ENCODE measurements around the gene RASGEF1B.

The RASGEF1B gene

DNA sequence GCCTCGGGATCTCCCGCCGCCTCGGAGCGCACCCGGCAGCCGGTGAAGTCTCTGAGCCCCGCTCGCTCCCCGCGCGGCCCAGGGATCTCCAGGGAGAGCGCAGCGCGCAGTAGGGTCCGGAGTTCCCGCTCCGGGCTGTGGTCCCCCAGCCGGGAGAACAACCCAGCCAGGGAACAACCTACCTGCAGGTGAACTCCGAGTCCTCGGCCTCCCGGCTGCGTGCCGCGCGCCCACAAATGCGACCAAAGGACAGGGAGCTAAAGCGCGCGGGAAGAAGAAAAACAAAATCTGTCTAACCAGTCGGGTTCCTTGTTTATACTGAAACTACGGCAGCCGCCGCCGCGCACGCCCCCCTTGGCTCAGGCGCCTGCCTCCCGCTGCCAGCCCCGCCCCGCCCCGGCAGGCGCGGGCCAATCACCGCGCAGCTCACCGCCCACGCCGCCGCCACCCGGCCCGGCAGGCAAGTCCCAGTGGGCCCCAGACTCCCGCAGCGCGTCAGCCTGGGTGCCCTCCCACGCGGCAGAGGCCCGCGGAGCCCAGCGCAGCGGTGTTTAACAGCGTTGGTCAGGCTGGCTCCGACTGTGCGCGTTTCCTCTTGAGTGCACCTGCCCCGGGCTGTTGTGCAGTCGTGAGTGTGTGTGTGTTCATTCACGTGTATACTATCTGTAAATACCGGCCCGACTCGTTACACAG is at the start of gene RASGEF1B:
Gene RASGEF1B (minus strand): TSS at position 320 of the 693 bp plus-strand sequence. CDS start 12,399 bp downstream, outside the sequence.
- DNase-seq = peak; percentile 83

DNA sequence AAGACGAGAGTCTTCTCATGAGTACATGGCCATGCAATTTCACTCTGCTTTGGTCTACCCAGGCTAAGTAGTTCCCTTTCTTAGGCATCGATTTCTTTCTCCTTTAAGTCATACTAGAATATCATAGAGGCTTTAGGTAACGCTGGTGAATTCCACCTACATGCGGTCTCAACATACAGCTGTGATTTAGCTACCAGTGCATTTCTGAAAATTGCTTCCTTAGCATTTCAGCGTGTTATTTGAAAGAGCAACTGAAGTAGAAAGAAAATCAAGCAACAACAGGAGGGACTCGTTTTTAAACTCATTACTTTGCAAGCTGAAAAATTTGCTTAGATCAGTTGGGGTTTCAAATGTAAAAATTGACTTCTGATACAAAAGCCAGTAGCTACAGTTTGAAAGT is 48.1 kb upstream of the RASGEF1B start:
- no peak for DNase-seq

DNA sequence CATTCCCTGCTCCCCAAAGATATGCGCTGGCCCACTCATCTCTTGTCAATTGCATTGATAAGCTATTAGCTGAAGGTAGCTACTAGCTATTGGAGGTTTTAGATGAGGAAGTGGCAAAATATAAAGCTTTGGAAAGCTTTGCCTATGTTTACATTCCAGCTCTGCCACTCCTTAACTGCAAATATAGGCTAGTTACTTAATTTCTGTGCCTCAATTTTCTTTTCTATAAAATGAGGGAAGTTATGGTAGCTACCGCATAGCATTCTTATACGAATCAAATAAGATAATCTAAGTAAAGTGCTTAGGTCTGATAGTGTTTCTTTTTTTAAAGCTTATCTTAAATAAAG is 47.7 kb upstream of the RASGEF1B start:
- no peak for DNase-seq

DNA sequence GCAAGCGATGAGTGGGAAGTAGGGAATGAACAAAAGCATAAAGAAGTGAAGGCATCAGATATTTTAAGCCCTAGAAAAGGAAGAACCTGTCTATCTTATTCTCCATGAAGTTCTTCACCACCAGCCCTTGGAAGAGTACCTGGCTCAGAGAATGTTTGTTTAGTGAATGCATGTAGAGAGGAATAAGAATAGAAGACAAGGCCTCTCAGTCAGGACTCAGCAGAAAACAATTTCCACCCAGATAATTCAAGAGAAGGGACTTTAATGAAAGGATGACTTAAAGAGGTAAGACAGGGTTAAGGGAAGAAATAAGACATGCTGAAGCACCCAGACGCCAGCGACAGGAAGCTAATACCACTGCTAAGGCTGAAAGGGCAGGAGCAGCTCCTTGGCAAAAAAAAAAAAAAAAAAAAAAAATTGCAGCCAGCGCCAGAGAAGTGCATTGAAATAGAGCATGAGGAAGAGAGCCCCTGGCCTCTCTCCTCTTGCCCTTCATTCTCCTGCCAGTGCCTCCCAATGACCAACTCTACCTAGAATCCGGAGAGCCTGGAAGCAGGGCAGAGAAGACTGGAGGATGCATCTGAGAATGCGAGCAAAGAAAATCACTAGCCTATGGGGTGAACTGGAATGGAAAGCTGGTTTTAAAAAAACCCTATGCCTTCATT is 47.2 kb upstream of the RASGEF1B start:
- no peak for DNase-seq

DNA sequence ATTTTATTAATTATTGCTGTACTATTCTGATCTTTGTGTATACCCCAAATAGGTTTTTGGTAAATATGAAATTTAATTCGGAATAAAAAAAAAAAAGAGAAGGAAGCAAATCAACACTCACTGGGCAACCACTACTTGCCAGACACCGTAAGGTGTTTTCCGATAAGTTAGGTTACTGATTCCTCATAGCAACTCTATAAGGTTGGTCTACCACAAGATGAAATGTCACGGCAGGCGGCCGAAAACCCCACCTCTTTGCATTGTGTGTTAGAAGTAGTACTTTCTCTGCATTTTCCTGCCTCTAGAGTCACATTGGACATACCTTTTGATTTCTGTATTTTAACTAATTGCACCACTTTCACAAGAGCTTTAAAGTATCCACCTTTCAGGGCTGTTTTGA is 44.5 kb upstream of the RASGEF1B start:
- DNase-seq = no peak

DNA sequence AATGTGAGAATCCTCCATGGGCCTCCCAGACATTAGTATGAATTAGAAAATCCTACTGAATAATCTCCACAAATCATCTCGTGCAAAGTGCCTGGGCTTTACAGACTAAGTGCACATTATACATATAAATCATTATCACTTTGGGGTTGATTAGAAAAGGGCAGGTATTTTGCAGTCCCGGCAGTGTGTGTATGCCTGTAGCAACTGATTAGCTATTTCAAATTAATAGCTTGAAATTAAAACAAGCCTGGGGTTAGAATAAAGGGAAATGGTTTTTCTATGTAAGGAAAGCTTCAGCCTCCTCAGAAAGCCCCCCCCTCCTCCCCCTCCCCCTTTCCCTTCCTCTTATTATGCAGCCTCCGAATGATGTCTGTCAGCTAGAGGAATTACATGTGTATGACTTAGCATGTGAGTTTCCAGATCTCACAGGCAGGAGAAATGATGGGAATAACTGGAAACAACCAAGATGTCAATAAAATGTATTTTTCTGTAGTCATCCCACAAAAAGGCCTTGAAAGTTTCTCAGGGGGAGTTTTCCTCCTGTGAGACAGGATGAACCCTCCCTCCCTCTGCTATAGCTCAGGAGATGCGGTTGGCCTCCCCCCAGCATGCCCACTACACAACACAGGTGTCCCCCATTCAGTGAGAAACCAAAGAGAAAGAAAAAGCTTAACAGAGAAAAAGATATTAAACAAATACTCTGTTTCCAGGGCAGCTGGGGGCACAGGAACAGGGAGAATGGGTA is 41.2 kb upstream of the RASGEF1B start:
- DNase-seq = no peak

DNA sequence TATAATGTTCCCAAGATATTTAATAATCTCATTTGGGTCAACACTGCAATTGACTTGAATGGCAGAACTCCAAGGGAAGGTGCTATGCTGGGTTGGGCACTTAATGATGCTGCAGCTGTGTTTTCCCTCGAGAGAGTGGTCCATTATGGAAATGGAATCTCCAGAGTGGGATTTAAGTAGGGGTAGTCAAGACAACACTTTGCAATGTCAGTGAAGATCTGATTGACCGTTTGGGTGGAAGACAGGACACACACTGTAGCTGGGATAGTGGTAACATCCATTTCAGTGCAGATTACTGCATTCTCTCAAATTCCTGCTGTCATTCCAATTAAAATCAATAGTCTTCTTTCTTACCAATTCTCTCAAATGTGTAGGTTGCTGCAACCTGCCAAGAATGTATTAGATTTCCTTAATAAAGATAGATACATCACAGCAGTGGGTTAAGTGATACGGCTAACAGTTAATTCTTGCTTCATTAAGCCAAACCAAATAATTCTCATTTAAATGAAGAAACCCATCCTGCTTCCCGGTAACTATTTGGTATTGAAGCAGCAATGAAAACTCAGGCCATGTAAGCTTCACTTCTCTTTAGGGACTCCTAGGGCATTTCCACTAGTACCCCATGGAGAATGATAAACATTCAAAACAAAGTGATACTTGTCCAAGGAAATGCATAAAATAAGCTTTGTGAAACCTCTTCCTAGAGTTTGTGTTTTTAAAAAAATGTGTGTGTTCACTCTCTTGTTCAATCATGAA is 40.5 kb upstream of the RASGEF1B start:
- no peak for DNase-seq

DNA sequence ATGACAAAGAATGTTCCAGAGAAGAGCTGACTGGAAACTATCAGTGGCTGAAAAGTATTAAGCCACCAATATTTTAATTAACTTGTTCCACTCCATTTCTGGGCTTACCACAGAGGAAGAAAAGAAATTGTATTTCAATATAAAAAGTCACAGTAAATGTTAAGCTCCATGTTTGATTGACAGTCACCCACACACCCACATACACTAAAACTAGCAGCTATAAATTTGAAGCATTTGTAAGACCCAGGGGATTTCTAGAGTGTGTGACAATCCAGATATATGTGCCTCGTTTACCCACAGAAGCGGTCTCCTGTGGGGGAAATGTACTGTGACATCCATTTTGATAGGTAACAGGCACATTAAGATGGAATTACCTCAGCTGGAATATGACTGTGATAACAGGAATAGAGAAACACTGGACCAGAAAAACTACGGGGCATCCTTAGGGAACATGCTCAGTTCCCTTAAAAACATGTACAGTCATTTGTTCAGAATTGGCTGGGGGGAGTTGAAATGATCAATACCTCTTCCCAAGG is 39.0 kb upstream of the RASGEF1B start:
- no peak for DNase-seq

DNA sequence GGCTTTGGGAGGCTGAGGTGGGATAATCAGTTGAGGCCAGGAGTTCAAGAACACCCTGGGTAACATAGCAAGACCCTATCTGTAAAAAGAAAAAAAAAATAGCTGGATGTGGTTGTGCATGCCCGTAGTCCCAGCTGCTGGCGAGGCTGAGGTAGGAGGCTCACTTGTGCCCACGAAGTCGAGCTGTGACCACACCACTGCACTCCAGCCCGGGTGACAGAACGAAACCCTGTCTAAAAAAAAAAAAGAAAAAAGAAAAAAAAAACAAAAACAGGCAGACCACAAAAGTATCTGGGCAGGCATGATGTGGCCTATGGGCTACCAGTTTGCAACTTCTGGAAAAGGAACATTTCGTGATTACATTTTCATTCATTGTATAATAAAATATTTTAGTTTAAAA is 38.1 kb upstream of the RASGEF1B start:
- DNase-seq = no peak

DNA sequence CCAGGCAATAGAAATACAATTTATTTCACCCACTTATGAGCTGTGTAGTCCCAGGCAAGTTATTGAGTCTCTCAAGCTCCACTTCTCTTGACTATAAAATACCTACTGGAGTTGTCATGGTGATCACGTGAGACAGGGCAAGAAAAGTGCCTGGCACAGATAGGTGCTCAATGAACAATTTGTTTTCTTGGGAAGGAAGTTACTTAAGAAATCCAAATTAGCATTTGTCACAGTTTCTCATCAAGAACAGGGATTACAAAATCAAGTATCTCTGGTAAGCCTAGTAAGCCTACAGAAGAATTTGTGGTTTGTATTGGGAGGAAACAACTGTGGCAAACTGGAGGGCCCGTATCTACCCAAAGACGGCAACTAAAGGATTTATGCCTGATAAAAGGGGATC is 37.5 kb upstream of the RASGEF1B start:
- no peak for DNase-seq

DNA sequence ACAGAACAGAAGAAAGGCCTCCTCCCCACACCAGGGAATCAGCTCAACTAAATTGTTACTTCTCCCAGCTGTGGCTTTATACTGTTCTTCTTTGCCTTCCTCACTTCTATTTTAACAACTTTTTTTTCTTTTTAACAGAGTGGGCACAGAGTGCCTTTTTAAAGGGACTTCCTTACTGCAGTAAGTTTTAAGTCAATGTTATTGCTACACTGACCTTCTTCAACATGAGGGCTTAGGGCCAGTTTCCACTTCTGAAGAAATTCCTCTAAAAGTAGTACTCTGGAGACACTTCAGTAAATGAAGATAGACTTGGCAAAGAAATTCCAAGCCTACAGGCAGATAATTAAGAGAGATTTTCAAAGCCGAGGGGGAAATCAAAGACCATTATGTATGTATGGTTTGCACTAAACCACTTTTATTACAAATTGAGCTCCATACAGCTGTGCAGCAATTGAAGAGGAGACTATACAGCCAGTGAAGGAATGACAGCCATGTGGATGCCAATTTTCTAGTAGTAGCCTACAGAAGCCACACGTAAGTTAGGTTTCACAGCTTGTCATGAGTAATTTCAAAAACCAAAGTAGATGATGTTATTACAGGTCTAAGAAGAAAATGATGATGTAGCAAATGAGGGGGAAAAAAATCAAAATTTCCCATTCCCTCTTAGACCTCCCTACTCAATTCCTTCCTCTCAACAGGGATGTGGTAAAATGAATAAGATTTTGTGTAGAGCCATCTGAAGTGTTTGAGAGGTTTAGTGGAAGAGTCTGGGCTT is 36.9 kb upstream of the RASGEF1B start:
- no peak for DNase-seq

DNA sequence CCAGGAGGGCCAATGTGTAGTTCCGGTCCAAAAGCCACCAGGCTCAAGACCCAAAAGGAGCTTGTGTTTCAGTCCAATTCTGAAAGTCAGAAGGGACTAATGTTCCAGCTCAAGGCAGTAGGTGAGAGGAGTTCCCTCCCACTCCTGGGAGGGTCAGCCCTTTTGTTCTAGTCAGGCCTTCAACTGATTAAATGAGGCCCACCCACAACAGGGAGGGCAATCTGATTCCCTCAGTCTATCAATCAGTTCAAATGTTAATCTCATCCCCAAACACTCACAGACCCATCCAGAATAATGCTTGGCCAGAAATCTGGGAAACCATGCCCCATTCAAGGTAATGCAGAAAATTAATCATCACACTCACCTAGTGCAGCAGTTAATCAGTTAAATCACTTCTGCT is 35.8 kb upstream of the RASGEF1B start:
- no peak for DNase-seq

DNA sequence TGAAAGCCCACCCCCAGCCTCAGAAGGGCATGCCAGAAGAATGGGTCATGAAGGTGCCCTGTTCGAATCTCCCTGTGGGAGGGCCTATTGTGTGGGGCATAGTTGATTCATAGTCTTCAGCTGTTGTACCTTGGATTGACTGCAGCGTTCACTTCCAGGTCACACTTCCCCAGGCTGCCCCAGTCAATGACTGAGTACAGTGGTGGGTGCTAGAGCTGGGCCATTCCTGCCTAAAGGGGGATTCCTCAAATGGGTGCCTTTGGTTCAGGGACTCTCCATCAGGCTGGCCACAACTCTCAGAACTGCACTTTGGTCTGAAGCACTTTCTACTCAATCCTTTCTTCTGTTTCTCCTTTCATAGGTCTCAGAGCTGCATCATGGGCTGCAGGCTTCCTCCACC is 35.0 kb upstream of the RASGEF1B start:
- no peak for DNase-seq

DNA sequence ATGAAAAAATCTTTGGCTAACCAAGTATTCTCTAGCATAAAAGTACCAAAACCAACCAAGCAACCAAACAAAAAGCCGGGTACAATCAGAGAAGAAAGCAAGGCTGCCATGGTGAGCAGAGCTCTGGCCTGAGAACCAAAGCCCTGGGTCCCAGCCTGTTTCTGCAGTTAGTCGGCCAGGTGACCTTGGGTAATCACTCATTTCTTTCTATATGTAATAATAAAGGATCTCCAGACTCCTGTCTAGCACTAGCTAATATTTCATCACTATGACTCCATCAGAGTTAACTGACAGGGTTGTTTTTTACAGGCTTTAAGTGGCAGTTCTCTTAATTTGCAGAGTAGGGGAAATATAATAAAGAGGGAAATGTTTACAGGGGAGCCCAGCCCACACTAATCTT is 34.0 kb upstream of the RASGEF1B start:
- DNase-seq = no peak

DNA sequence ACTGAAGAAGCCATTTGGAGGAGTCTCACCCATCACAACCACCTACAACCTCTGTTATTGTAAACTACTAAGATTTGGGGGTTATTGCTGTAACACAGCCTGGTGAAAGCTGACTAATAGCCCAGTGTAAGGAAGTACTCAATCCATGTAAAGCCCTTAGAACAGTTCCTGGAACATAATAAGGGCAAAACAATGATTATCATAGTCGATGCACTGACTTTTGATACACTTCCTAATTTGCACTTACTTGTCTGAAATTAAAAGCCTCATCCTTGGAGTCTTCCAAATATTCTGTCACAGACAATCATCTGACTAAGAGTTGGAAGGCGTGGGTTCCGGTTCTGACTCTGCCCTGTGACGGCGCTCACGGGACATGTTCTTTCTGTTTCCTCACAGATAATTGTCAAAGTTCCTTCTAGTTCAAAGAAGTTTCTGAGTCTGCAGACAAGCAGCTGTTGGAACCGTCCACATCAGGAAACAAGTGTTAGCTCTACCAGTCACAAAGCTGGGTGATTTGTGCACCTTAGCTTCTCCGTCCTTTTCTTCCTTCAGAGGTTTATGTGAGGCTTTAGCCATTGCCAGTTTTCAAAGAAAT is 33.4 kb upstream of the RASGEF1B start:
- no peak for DNase-seq

DNA sequence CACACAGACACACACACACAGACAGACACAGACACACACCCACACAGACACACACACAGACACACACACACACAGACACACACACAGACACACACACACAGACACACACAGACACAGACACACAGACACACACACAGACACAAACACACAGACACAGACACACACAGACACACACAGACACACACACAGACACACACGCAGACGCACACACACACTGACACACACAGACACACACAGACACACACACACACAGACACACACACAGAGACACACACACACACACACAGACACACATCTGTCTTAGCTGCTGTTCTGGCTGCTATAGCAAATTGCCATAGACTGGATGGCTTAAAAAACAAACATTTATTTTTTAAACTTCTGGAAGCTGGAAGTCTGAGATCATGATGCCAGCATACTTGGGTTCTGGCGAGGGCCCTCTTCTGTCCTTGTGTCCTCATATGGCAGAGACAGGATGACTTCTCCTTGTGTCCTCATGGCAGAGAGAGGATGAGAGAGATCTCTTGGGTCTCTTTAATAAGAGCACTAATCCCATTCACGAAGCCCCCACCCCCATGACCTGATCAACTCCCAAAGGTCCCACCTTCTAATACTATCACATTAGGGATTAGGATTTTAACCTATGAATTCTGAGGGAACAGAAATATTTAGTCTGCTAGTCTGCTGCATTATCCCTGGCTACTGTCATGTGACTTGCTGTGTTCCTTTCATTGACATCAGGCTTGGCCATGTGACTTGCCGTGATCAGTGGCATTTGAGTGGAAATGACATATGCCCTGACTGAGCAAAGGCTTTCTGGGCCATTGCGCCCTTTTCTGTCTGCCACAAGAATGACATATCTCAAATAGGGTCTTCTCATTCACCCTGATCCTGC is 32.7 kb upstream of the RASGEF1B start:
- DNase-seq = no peak

DNA sequence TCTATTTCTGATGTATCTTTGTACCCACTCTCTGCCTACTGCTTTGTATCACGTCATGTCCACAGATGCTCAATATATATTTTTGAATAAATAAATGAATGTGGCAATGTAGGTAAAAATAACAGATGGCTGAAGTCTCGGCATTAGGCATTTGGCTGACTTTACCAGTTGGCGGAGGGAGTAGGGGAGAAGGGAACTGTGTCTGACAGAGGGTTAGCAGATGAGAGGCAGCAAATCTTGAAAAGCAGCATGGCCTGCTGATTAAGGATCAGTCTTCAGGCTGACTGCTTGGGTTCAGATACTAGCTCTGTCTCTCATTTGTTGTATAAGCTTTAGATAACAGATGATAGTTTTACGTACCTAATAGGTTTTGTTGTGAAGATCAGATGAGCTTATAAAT is 31.9 kb upstream of the RASGEF1B start:
- DNase-seq = no peak

DNA sequence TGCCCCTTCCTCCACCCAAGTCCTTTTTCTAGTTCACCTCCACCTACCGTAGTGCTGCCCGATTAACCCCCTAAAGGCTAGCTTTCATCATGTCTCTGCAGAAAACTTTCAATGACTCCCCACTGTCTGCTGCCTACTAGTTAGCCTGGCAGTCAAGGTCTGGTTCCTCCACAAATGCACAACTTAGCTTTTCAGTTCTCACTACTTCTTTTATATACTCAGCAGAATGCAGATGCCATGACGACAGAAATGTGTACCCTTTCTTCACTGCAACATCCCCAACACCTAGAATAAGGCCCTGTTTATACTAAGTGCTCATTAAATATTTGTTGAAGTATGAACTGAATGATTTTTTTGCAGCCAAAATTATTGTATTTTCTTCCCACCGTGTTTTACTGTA is 30.9 kb upstream of the RASGEF1B start:
- DNase-seq = no peak

DNA sequence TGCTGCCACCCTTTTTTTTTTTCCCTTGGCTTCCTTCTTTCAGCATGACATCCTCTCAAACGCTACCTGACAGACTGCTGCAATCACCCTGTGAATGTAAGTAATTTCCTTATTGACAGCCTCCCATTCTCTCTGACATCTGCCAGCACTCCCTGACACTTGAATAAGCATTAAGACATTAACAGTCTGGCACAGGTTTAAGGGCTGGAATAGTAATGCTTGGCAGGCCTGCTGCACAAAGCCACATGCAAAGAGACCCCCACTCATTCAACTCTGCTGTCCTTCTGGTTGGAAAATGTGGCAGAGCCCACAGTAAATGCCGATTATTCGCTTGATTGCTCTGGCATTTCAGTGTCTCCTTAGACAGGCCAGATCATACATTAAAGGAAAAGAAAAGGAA is 28.1 kb upstream of the RASGEF1B start:
- DNase-seq = peak; percentile 52

DNA sequence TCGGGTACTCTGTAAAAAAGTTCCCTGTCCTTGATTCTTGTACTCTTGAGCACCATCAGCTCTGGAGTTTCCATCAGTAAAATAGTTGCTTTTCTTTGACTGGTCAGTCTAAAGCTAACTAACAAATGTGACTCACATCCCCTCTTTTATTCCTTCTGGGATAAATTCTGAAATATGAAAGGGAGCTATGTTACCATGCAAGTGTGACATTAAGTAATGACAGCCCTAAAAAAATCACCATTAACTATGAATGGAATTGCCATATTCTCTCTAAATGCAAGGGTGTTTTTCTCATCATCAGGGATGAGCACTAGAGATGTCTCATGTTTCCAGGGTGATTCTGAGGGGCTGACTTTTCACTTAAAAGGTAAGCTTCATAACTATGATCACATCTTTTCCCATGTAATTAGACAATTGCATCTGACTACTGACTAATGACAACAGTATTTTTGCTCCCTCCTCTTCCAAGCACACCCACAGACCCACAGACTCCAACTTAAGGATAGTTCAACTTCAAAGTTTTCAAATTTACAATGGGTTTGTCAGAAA is 26.9 kb upstream of the RASGEF1B start:
- DNase-seq = peak; percentile 26

DNA sequence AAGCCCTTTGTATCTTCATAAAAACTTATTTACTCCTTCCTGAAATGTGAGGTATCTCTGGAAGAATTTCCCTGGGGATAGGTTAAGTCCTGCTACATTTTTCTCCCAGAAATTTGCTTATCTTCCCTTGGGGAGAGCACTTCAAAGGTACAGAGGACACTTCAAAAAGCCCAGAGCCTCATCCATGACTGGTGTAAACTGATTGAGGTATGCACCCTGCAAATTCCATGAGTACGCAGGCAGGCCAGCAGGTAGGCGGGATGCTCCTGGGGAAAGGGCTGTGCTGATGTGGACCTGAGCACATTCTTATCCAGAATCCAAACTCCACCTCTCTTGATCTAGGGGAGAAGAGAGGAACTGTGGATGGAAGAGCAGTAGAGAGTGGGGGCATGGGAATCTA is 26.3 kb upstream of the RASGEF1B start:
- DNase-seq = no peak

Data from kidney glomerular epithelial cell (primary cell).